COLO668 (cell line): ENCODE measurements around the gene ATG4C.

Experiments used
- DNase-seq: peaks from one replicate; lab custom pipeline; 2025; ENCODE audit not compliant: unreplicated experiment; lab: John Stamatoyannopoulos, UW

ATG4C gene

GRCh38 chr1:62840555-62840954 is 56.6 kb downstream of the ATG4C start:
- DNase-seq: no peak

DNA sequence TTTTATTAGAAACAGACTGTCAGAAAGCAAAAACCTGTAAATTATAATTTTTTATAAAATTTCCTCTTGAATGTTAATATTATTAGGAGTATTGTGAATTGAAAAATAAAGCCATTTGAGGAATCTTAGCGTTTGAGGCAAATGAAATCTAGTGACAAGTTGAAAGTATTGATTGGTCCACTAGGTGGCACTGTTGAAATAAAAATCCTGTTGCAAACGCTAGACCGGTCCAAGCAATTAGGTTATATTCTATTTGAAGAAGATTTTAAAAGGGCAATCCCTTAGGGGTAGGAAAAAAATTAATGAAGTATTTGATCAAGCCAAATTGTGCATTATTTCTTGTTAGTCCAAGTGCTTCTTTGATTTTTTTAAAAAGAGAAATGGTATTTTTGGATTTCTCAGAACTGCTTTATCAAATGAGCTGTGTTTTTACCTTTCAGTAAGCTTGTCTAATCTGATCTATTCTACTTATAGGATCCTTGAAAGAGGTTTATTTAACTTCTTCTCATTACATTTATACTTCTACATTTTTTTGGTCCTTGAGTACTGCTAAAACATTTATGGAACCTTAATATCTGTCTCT is 57.7 kb downstream of the ATG4C start:
- peak; percentile 43 for DNase-seq

- no peak for DNase-seq
These were observed 60.1 kb downstream of the ATG4C start for GRCh38 chr1:62844030-62844429.

GRCh38 chr1:62849031-62849430 is 65.1 kb downstream of the ATG4C start:
- DNase-seq: no peak

DNA sequence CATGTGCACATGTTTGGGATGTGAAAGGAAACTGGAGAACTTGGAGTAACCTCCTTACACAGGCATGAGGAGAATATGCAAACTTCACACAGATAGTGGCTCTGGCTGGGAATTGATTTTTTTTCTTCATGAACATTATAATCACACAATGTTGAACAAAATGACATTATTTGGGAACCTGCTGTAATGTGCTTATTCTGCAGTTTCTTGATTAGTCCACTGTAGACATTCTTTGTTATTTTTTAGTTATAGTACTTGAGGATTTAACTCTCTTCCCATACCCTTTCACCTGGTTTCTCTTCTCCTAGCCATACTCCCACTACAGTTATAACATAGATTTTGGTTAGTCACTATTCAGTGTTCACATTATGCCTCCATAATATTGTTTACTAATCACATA is 68.3 kb downstream of the ATG4C start:
- no peak for DNase-seq

DNA sequence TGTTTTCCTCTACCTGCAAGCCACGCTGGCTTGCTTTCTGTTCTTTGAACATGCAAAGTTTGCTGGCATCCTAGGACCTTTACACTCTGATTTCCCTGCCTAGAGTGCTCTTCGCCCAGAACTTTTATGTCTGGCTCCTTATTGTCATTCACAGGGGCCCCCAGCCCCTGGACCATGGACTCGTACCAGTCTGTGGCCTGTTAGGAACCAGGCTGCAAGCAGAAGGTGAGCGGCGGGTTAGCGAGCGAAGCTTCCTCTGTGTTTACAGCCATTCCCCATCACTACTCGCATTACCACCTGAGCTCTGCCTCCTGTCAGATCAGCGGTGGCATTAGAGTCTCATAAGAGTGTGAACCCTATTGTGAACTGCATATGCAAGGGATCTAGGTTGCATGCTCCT is 73.0 kb downstream of the ATG4C start:
- DNase-seq: no peak

- no peak for DNase-seq
These were observed 85.4 kb downstream of the ATG4C start for GRCh38 chr1:62869217-62869754.

DNA sequence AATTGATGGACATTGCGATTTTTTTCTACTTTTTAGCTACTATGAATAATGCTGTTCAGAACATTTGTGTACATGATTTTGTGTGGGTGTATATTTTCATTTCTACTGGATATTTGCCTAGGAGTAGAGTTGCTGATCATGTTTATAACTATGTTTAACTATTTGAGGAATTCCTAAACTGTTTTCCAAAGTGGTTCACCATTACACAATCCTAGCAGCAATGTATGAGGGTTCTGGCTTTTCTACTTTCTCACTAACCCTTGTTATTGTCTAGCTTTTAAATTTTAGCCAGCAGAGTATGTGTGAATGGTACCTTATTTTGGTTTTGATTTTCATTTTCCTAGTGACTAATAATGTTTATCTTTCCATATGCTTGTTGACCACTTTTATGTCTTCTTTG is 86.2 kb downstream of the ATG4C start:
- no peak for DNase-seq

- DNase-seq: peak; percentile 46
These were observed 91.7 kb downstream of the ATG4C start for GRCh38 chr1:62875676-62876075.

- no peak for DNase-seq
These were observed 92.6 kb downstream of the ATG4C start for GRCh38 chr1:62876535-62876934.

DNA sequence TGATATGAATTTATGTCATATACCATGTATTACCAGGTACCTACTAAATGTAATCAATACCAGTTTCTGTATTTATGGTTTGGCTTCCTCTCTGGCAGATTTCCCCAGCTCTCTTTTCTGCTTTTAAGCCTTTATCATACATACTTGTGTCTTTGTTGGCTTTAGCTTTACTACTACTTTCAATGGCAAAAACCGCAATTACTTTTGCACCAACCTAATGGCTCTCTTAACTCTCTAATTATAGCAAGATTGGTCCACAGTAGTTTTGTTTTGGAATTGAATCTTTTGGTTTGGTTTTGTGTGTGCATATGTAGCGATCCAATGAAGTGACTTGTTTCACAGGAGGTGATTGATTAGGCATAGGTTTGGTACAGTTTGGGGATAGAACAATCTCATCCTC is 93.6 kb downstream of the ATG4C start:
- DNase-seq: no peak

GRCh38 chr1:62879962-62880361 is 96.0 kb downstream of the ATG4C start:
- no peak for DNase-seq

- peak; percentile 65 for DNase-seq
These were observed 98.5 kb downstream of the ATG4C start for GRCh38 chr1:62882201-62883104.

DNA sequence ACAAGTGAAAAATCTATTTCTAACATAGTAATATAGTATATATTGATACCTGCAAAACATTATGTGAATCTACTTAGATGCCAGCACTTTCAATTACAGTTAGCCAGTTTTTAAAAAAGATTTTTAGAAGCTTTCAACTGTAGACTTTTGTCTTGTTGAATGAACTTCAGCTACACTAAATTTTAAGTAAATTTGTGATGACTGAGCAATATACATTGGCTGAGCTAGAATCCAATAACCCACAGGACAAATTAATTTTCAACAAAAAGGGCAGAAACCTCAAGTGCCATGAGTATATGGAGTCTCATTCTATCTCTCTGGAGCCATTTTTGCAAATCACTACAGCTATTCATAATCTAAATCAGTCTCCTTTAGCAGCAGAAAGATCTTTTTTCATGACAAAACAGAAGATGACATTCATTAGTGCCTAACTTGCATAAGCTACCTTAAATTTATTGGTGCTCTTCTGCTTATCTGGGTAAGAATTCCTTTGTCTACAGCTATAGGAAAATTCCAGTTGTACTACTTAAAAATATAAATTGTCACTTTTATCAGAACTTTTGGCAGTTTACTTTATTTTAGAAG is 100.3 kb downstream of the ATG4C start:
- no peak for DNase-seq

GRCh38 chr1:62887799-62888507 is 104.0 kb downstream of the ATG4C start:
- no peak for DNase-seq

DNA sequence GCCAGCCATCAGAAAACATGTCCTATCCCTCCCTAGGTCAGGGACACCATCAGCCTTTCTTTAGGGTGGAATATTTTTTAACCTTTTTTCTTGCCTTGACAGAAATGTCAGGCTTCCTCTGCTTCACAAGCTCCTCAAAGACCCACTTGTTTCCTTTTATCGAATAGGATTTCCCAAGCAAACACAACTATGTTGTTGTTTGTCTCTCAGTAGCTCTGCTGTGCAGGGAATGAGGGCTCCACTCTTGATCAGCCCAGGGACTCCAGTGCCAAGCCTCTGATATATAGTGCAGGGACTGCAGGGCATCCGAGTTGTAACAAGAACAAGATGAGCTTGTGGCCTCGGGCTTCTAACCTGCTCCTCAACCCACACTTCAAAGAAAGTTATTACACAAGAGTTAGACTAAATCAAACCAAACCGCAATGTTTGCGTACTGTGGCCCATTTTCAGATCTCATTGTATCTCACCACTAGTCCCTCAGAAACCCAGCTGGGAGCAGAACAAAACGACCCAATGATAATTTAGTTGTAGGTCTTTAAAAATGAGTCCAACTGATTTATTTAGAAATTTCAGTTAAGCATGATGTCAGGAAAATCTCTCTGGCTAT is 108.1 kb downstream of the ATG4C start:
- no peak for DNase-seq

DNA sequence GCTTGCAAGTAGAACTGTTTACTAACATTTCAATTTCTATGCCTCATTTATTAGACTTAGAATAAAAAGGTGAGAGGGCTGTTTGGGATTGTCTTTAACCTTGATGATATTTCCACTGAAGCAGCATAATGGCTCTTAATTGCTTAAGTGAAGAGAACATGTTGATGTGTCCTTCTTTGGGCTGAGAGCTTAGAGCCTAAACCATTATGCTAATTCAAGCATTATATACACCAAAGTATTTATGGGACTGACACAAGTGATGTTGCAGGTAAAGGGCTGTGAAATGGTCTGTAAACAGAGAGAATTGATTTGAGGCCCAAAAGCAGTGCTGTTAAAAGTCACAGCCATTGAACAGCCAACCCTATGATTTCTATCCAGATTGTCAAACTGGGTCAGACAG is 113.9 kb downstream of the ATG4C start:
- no peak for DNase-seq

- no peak for DNase-seq
These were observed 116.6 kb downstream of the ATG4C start for GRCh38 chr1:62900566-62900965.

DNA sequence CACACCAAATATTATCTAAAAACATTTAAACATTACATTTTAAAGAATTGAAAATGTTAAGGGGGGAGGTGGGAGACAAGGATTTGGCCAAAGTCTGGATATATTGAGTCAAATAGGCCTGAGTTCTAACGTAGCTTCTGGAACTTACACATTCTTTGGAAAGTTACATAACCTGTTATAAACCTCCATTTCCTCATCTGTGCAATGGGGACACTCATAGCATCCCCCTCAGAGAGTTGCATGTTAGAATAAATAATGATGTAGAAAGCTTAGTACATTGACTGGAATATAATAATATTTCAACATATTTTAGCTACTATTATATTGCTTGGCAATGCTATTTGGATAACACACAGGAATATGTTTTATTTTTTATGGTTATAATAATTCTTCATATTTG is 117.7 kb downstream of the ATG4C start:
- DNase-seq: no peak

- DNase-seq: no peak
These were observed 119.6 kb downstream of the ATG4C start for GRCh38 chr1:62903522-62903921.
